Measurements from ENCODE around the gene LRRC17.

LRRC17 gene

DNA sequence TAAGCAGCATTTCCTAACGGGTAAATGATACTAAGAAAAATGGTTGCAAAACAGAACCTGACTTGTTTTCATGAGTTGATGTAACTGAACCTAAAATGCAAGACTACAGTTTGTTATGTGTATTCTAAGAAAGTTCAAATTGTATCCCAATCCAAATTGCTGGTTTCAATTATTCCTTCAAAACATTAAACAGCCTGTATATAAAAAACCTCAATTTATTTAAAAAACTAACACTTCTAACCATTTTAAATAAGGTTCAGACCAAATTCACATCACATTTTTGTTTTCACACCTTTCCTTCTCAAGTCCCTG is 80.9 kb downstream of the LRRC17 start:
- H3K4me3 ChIP-seq (ENCODE audit: low read length): no peak overlapping the region
- TF ChIP-seq, protein P1, sequence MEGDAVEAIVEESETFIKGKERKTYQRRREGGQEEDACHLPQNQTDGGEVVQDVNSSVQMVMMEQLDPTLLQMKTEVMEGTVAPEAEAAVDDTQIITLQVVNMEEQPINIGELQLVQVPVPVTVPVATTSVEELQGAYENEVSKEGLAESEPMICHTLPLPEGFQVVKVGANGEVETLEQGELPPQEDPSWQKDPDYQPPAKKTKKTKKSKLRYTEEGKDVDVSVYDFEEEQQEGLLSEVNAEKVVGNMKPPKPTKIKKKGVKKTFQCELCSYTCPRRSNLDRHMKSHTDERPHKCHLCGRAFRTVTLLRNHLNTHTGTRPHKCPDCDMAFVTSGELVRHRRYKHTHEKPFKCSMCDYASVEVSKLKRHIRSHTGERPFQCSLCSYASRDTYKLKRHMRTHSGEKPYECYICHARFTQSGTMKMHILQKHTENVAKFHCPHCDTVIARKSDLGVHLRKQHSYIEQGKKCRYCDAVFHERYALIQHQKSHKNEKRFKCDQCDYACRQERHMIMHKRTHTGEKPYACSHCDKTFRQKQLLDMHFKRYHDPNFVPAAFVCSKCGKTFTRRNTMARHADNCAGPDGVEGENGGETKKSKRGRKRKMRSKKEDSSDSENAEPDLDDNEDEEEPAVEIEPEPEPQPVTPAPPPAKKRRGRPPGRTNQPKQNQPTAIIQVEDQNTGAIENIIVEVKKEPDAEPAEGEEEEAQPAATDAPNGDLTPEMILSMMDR (conservative IDR thresholded peaks at IDR 0.05; ENCODE audit: low read length): no peak
- DNase-seq (ENCODE audit: low read depth): no peak

DNA sequence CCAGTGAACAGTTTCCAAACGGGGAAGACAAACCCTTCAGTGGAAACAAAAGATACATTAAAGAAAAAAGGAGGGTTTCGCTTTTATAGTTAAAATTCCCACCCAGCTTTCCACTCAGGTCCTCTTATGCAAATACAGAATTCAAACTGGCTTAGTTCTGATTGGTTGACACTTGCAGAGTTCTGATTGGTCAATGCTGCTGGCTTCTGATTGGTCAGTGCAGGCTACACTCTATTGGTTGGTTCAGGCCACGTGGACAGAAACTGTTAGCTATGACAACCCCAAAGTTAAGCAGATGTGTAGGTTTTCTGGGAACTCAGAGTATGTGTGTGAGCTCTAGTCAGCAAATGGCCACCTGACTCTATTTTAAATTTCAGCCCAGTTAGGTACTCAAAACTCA is 81.8 kb downstream of the LRRC17 start:
- TF ChIP-seq, protein P1 (conservative IDR thresholded peaks at IDR 0.05; ENCODE audit: low read length): no peak
- no peak overlapping the region for H3K4me3 ChIP-seq (ENCODE audit: low read length)

More for the DNA sequence above, 81.8 kb downstream of the LRRC17 start:
- no peak for DNase-seq (ENCODE audit: low read depth)

Data from AG10803 (cell line).